HG03135 (cell line): ENCODE results near the gene SELENON.

ENCODE experiments used
- ATAC-seq: cut with Tn5 transposase; IDR thresholded peaks from one replicate; pipeline ENCODE4 v1.9.1; 2021; ENCODE audit warnings: mild to moderate bottlenecking, moderate library complexity; ENCODE audit not compliant: unreplicated experiment

The SELENON gene

DNA sequence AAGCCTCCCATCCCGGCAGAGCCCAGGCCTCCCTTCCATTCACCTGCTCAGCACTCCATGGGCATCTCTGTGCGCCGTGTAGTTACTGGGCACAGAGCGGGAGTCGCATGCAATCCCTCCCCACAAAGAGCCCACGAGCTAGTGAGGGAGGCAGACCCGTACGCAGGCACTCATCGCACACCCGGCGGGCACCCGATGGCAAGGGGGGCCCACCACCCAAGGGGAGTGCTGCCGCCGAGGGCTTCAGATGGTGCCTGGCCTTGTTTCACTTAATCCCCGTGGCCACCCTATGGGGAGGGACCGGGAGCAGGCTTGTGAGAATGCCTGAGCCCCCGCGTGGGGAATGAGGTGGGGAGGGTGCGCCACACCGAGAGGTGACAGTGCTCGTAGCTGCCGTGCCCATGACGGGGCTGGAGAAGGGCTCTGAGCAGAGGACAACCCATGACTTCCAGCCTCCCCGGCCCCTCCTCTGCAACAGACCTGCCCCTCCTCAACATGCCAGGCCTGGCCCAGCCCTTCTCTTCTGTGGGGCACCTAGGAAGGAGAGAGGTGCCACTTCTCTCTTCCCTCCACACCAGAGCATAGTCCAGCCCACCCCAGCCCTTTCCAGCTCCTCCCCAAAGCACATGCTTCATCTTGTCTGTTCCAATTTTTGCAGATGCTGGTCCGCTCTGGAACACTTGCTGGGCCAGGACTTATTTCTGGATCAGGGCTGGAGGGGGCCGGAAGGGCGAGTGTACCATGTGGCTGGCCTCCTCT lies 30.2 kb upstream of the SELENON start:
- ATAC-seq: no peak

DNA sequence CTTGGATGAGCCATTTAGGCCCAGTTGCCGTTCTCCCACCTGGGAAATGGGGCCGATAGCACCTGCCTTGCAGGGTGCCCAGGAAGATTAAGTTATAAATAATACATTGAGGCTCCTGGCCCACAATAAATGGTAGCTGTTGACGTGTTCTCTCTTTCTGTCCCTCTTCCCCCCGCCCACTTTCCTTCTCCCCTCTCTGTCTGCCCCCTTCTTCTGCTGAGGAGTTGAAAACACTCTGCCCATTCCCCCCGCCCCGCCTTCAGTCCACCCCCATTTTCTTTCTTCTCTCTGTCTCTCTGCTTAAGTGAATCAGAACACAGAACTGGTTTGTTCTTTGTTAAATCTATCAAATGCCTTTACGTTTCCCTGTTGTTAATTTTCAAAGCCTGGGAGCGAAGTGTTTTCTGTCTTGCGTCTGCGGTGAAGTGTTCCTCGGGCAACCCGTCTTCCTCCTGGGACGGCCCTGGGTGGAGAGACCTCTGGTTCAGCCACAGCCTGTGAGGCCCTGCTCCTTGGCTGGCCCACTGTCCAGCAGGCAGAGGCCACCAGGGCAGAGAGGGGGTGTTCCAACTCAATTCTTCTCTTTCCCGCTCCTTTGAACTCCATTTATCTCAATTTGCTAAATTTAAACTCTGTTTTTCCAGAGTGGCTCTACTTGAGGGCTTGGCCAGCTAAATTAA lies 29.3 kb upstream of the SELENON start:
- ATAC-seq: no peak

DNA sequence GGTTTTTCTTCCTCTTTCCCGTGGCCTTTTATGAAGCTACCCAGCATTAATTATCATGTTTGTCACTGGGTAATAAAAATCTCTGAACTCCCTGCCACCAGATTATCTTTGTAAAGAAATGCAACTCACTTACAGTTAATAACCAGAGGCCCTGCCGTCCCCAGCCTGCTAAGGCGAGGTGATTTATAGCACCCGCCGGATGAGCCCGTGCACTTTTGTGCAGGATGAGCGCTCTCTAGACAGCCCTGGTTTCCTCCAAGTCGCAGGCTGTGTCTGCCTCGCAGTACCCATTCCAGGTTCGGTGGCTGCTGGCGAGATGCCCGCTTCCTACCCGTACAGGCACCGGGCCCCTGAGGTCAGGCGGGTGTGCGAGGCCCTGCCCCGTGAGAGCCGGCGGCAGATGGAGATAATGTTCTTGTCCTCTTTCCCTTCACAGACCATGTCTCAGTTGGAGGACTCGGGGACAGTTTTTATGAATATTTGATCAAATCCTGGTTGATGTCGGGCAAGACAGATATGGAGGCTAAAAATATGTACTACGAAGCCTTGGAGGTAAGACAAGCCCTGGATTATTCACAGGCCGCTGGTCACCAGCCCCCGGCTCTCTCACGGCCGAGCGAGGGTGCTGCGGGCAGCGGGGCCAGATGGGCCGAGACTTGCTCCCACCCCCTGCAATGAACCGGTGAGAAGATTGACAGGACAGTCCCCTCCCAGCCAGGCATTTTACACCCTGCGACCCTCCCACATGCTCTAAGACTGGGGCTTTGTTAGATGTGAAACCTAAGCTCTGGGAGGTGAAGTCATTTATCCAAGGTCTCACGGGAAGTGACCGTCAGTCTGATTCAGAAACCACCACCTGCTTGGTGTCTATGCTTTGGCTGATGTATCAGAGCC lies 28.5 kb upstream of the SELENON start:
- no peak for ATAC-seq

DNA sequence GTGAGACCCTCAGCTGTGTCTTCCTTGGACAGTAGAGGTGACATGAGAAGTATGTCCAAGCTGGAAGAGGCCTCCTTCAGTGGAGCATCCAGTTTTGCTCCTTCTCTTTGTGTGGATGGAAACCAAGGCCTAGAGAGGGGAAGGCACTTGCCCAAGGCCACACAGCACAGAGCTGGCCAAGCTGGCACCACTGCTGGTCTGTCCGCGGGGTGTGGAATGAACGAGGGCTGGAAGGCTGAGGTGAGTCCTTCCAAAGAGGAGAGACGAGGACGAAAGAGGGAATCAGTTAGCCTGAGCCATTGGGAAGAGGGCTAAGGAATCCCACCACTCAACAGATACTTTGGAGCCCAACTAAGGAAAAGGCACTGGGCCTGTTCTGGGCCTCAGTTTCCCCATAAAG lies 27.8 kb upstream of the SELENON start:
- no peak for ATAC-seq

DNA sequence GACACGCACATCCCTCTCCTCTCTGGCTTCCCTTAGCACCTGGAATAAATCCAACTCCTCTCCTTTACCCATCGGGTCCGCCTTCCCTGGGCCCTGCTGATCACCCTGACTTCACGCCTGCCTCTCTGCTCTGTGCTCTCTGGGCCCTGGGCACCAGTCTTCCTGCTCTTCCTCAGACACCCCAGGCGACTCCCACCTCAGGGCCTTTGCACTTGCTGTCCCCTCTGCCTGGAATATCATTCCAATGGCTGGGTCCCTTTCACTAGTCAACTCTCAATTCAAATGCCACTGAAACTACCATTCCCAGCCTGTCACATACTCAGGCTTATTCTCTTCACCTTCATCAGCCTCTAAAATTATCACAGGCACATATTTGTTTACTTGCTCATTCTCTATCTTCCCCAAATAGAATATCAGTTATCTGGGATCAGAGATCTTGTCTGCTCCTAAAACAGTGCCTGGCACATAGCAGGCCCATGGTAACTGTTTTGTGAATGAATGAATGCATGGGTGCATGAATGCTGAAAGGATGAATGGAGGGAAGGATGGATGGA lies 27.2 kb upstream of the SELENON start:
- ATAC-seq: no peak

DNA sequence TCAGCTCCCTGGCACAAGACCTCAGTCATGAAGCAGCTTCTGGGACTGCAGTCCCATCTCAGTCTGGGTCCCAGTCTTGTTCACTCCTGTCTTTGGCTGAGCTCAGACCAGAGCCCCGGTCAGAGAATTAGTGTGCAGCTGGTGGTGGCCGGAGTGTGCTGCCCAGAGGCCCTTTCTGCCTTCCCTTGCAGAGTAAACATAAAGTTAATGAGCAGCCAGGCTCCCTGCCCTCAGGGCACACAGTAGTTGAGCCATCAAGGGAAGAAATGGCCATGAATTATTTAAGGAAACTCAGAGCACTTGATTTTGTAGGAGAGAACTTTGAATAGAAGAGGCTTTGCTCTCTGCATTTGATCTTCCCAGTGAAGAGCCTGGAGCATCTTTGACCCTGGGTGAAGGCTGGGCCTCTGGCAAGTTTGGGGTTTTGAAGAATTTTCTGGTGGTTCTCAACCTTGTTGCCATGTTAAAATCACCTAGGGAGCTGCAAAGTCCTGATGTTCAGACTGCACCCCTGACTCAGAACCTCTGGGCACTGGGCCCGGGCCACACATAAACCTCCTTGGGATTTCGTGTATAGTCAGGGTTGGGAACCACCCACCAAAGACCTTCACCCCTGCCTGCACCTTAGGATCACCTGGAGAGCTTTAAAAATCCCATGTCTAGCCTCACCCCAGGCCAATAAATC lies 26.4 kb upstream of the SELENON start:
- no peak for ATAC-seq

DNA sequence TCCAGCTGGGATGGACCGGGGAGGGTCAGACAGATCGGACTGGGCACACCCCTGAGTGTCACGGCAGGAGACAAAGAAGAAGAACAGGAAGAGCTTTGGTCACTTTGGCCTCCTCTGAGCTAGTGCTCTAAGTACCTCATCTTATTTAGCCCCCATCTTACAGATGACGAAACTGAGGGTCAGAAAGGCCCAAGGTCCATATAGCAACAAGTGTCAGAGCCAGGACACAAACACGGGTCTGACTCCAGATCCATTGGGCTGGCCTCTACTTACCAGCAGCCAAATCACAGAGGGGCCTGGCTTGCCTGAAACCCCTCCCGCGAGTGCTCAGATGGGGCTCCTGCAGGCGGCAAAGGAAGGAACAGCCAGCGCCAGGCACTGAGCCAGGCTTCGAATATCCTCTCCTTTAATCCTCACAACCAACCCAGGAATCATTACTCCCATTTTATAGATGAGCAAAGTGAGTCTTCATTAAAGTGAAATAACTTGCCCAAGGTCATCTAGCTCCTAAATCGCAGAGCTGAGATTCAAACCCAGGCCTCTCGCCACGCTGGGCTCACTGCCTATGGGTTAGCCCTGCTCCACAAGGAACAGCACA lies 25.7 kb upstream of the SELENON start:
- ATAC-seq: no peak

DNA sequence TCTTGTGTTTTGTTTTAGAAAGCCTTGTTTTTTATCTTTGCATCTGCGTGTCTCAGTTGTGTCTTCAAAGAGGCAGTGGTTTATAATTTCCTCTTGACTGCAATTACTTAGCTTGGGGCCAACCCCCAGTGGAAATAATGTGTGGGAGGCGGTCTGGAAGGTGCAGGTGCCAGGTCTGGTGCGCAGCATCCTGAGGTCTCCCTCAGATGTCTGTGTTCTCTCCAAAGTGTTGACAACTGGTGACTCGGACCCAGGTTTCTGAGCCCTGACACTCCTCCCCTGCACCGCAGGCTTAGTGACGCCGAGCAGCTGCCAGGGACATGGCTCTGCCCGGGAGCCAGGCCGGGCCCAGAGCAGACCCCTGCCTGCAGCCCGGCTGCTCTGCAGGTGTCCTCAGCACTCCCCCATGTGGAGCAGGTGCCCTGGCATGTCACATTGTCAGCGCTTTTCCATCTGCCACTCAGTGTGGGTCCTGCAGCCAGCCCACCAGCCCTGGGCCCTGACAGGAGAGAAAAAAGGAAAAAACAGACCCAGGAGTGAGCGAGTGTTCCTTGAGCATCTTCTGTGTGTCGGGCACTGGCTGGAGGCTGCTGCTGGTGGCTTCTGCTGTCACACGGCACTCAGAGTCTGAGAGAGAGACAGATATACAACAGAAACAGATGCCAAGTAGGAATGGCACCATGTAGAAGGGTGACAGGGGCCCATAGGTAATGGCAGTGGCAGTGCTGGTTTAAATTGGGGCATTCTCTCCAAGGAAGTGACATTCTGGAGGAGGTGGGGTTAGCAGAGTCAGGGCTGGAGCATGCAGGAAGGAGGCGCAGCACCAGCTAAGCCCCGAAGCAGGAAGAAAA lies 24.8 kb upstream of the SELENON start:
- no peak for ATAC-seq

DNA sequence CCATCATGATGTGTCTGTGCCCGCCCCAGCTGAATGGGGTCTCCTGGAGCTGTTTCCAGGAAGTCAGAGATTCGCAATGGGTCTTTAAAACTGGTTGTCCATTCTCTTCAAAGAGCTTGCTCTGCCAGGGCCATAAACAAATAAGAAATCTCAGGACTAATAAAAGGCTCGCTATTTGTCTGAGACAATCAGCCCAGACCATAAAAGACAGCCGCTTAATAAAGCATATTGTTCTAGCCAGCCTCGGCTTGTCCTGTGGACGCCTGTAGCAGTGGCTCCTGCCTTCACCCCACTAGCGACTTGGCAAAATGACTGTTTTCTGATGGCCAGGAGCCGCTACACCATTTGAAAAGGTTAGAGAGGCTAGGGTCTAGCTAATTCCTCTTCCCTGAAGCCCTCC lies 20.6 kb upstream of the SELENON start:
- ATAC-seq: no peak

DNA sequence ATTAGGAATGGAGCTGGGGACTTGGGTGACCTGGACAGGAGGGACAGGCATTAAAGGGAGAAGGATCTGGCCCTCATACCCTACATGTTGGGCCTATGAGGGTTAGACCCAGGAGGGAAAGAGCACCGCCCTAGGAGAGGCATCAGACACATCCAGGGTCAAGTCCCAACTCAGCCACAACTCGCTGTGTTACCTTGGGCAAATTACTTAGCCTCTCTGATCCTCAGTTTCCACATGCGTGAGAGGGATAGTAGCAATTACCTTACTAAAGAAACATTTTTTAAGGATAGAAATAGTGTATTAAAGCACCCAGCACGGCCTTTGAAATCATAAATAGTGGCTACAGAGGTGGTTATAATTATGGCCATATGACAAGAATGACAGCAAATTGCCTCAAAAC lies 20.1 kb upstream of the SELENON start:
- no peak for ATAC-seq

DNA sequence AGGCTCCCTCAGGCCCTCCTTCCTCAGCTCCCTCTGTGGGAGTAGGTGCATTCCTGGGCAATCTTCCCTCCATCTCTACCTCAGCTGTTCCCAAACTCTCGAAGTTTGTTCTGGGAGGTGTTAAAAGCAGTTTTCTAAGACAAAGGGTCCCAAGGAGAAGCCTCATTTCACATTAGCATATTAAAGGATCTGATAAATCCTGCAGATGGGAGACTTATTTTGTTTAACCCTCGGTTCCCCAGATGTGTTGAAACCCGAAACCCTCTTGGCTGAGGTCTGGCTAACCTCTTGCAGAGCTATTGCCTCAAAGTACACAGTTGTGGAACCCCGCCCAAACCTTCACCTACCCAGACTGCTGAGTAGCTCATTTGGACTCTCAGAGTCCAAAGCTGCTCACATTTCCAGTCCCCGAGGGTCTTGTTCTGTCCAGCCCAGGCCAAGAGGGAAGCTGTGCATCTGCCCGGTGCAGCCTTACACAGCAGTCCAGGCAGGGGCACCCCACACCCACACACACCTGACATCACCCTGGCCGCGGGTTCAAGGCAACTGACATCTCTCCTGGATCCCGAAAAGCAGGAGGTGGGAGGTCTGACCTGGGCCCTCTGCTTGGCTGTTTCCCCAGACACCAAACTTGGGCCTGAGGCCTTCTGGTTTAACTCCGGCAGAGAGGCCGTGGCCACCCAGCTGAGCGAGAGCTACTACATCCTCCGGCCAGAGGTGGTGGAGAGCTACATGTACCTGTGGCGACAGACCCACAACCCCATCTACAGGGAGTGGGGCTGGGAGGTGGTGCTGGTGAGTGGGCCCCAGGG lies 19.5 kb upstream of the SELENON start:
- no peak for ATAC-seq

DNA sequence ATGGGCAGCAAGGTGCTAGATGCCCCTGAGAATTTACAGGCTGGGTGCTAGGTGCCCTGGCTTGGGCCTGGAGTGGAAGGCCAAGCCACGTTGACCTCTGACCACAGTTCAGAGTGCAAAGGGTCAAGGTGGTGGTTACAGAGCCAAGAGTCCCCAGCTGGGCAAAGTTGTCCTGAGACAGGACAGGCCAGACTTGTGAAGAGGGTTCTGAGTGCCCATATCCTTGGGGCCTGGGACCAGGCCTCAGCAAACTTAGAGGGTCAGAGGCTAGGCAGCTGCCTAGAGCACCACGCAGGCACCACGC lies 18.9 kb upstream of the SELENON start:
- ATAC-seq: no peak

DNA sequence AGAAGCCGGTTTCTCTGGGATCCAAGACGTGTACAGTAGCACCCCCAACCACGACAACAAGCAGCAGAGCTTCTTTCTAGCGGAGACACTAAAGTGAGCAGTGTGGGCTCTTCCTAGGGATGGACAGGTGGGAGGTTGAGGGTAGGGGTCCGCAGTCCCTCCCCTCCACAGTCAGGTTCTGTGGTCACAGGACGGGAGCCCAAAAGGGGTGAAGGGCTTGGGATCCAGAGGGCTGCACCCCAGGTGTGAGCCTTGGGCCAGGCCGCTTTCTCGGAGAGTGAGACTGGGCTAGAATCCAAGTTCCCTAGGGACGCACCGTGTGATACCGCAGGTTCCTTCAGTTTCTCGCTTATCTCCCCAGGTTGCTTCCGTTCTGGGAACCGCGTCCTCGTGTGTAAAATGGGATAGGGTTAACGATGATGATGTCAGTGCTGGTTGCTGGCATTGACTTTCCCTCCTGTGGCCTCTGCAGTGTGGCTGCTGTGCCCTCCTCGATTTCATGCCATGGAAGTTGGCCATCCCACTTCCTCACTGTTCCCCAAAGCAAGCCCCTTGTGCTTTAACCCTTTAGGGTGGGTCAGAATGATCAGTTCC lies 17.3 kb upstream of the SELENON start:
- no peak for ATAC-seq

DNA sequence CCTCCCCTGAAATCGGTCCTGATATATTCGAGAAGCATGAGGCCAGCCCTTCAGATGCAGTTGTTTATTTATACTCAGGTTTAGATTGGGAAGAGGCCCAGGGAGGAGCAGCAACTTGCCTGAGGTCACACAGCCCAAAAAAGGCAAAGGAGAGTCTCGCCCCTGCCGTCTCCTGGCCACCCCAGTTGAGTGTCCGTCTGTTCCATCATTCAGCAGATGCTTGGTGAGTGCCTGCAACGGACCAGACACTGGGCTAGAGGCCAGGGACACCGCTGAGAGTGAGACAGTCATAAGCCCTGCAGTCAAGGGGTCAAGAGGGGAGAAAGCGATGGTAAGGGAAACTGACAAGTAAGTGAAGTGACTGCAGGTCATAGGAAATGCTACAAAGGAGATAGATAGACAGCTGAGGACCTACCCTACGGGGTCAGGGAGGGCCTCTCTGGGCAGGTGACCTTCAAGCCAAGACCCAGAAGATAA lies 15.4 kb upstream of the SELENON start:
- no peak for ATAC-seq

DNA sequence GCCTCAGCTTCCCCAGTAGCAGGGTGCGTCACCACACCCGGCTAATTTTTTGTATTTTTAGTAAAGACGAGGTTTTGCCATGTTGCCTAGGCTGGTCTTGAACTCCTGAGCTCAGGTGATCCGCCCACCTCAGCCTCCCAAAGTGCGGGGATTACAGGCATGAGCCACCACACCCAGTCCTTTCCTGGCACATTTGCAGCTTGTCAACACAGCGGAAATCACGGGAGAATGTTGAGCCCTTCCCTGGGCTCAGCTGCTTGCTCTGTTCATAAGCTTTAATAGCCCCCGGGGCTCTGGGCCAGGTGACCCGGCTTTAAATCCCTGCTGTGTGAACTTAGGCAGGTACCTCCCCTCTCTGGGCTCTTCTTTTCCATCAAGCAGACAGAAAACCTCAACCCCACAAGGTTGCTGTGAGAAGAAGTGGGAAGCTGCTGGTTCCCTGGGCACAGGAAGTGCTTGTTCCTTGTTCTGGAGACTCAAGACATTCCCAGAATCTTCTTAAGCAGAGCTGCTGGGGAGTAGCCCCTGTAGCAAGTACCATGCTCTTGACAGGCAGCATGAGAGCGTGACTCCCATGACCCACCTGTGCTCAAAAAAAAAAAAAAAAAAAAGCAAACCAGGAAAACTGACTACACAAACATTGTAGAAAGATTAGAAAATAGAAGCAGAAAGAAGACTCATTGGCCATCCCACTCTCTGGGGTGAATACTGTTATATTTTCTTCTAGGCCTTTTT lies 14.5 kb upstream of the SELENON start:
- ATAC-seq: no peak

DNA sequence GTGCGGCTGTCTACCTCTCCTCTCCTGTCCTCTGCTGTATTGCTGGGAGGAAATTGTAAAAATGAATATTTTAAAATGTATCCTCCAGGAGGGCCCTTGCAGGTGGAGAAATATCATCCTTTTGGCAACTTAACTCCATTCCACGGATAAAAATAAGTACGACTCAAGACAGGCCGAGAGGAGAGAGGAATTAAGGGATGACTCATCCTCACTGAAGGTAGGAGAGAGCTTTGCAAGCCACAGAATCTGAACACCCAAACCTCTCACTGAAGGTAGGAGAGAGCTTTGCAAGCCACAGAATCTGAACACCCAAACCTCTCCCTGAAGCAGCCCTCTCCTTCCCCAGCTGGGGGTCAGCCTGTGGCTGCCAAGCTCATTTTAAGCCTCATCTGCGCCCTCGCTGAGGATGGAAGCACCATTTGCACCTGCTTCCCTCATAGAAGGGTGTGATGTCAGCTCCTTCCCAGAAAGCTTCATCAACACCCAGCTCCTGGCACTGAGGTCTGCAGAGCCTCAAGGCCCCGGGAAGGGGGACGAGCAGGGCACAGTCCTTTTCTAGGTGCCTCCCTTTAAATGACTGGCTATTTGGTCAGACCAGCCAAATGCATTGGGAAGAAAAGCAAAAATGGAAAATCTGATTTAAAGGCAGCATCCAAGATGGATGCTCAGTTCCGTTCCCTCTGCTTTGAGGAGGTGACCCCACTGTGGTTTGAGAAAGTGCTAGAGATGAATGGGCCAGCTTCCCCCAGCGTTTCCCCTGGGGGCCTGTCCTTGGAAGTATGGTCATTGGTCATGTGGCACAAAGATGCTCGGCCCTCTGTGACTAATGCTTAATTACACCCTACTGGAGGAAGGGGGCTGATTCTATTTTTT lies 12.9 kb upstream of the SELENON start:
- no peak for ATAC-seq

DNA sequence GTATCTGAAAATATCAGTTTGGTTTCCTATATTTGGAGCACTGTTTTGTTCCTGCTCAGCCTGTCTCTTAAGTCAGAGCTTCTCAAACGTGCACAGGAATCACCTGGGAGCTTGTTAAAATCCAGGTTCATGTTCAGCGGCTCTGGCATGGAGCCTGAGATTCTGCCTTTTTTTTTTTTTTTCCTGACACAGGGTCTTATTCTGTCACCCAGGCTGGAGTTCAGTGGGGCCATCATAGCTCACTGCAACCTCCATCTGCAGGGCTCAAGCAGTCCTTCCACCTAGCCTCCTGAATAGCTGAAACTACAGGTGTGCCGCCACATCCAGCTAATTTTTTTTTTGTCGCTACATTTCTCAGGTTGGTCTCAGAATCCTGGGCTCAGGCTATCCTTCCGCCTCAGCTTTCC lies 12.2 kb upstream of the SELENON start:
- no peak for ATAC-seq
